ENCODE results near the gene SMIM44.
A peak's percentile ranks its signal among the peaks of the same experiment; 100 is the strongest.

Gene SMIM44

DNA sequence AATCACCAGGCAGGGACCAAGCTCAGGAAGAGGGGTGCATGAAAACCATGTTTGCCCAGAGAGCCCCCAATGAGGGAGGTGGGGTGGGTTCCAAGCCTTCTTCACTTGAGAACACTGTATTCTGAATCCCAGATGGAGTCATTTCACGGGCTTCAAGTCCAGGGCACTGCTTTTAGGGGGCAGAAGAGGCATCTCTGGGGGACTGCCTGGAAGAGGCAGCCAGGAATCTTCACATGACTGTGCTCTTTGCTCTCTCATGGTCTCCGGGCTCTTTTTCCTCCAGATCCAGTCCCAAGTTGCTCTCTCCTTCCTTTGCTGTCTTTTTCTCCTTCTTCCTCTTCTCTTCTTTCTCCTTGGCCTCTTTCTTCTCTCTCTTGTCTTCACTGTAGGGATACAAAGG lies 8.6 kb downstream of the SMIM44 start:
- H3K9me3 ChIP-seq (ENCODE audit: insufficient read depth, low read length) = no peaks in the 10 kb centered on the region
- no peak overlapping the region for H3K9ac ChIP-seq (ENCODE audit: insufficient read length, low read depth)
- H3K4me3 ChIP-seq (ENCODE audit: insufficient read length, low read depth) = no peak overlapping the region
- peaks cover 27% of the 10 kb centered on the region for H3K27me3 ChIP-seq (ENCODE audit: insufficient read depth, insufficient read length)
- H3K36me3 ChIP-seq (ENCODE audit: insufficient read depth, insufficient read length, low read length) = no peaks in the 10 kb centered on the region
- DNase-seq (ENCODE audit: low read depth, low spot score) = no peak
- peaks cover 9% of the 10 kb centered on the region for H3K4me1 ChIP-seq (ENCODE audit: insufficient read depth, insufficient read length)
- TF ChIP-seq YY1 (IDR thresholded peaks at IDR 0.05; ENCODE audit: insufficient read depth, insufficient read length) (no peak), SUZ12 (IDR thresholded peaks at IDR 0.05; ENCODE audit: extremely low read depth, insufficient read depth, insufficient read length) (no peak)

DNA sequence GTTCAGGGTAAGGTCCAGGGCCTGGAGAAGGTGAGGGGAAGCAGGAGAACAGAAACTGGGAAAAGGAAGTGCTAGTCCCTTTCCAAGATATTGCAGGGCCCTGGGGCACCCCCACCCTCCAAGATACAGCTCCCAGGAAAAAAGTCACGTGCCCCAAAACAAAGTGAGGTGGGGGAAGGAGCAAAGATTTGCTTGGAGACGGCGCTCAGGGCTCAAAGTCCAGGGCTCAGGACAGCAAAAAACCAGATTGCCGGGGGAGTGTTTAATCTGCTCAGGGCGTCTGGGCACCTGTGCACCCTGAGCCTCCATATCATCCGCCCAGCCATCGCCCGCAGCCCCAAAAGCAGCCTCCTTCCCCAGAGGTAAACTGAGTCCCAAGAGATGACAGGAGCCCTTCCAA lies 9.2 kb downstream of the SMIM44 start:
- Histone ChIP-seq H3K4me1 (ENCODE audit: insufficient read depth, insufficient read length) (peaks cover 9% of the 10 kb centered on the region), H3K9me3 (ENCODE audit: insufficient read depth, low read length) (no peaks in the 10 kb centered on the region), H3K9ac (ENCODE audit: insufficient read length, low read depth) (no peak overlapping the region), H3K36me3 (ENCODE audit: insufficient read depth, insufficient read length, low read length) (no peaks in the 10 kb centered on the region), H3K27me3 (ENCODE audit: insufficient read depth, insufficient read length) (peaks cover 27% of the 10 kb centered on the region), H3K4me3 (ENCODE audit: insufficient read length, low read depth) (no peak overlapping the region)
- DNase-seq (ENCODE audit: low read depth, low spot score) = no peak
- TF ChIP-seq SUZ12 (IDR thresholded peaks at IDR 0.05; ENCODE audit: extremely low read depth, insufficient read depth, insufficient read length) = no peak
- no peak for TF ChIP-seq YY1 (IDR thresholded peaks at IDR 0.05; ENCODE audit: insufficient read depth, insufficient read length)
- no peak for TF ChIP-seq ZNF274 (IDR thresholded peaks at IDR 0.05; ENCODE audit: low read depth, low read length)

DNA sequence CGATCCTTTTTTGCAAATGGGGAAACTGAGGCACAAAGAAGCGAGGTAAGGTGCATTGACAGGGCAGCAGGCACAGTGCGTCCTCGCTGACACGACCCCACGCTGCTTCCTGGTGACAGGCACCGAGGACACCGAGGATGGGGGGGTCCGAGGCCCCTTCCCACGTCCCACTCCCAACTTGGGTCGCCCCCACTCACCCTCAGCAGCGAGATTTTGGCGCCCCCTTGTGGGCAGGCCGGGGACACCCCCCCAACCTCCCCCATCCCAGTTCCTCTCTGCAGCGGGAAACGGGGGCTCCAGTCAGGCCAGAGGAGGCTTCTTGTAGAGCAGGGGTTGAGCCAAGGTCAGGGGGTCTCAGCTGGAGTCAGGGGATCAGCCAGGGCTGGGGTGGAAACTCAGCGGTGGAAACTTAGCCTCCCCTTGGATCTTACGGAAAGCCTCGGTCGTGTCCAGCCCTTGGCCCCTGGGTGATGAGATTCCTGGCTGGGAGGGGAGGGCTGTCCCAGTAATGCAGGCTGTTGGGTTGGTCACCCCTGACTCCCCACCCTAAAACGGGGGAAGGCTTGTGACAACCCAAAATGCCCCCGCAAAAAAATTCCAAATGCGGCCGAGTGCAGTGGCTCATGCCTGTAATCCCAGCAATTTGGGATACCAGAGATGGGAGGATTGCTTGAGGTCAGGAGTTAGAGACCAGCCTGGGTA lies 11.1 kb downstream of the SMIM44 start:
- no peak overlapping the region for H3K4me3 ChIP-seq (ENCODE audit: insufficient read length, low read depth)
- TF ChIP-seq YY1 (IDR thresholded peaks at IDR 0.05; ENCODE audit: insufficient read depth, insufficient read length) (no peak), SUZ12 (IDR thresholded peaks at IDR 0.05; ENCODE audit: extremely low read depth, insufficient read depth, insufficient read length) (no peak), ZNF274 (IDR thresholded peaks at IDR 0.05; ENCODE audit: low read depth, low read length) (no peak)
- H3K9me3 ChIP-seq (ENCODE audit: insufficient read depth, low read length) = peaks cover 12% of the 10 kb centered on the region; the same call in 1 of the 2 replicates
- no peaks in the 10 kb centered on the region for H3K36me3 ChIP-seq (ENCODE audit: insufficient read depth, insufficient read length, low read length)
- peak overlapping the region; percentile 63 for H3K9ac ChIP-seq (ENCODE audit: insufficient read length, low read depth)
- H3K4me1 ChIP-seq (ENCODE audit: insufficient read depth, insufficient read length) = peaks cover 9% of the 10 kb centered on the region
- peaks cover 24% of the 10 kb centered on the region for H3K27me3 ChIP-seq (ENCODE audit: insufficient read depth, insufficient read length)
- DNase-seq (ENCODE audit: low read depth, low spot score) = no peak

DNA sequence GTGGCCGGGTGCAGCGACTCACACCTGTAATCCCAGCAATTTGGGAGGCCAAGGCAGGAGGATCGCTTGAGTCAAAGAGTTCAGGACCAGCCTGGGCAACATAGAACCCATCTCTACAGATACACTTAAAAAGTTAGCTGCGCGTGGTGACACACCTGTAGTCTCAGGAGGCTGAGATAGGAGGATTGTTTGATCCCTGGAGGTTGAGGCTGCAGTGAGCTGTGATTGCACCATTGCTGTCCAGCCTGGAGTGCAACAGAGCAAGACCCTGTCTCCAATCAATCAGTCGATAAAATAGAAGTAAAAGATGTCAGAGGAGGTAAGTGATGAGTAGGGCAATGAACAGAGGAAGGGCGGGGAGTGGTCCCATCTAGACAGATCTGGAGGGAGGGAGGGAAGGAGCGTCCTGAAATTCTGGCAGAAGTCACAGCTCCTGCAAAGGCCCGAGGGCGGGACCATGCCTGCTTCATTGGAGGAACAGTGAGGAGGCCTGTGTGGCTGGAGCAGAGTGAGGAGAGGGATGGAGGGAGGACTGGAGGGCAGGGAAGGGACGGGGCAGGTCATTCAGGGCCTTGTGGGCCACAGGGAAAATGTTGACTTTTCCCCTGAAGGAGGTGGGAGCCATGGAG lies 12.6 kb downstream of the SMIM44 start:
- TF ChIP-seq SUZ12 (IDR thresholded peaks at IDR 0.05; ENCODE audit: extremely low read depth, insufficient read depth, insufficient read length) (no peak), ZNF274 (IDR thresholded peaks at IDR 0.05; ENCODE audit: low read depth, low read length) (no peak), YY1 (IDR thresholded peaks at IDR 0.05; ENCODE audit: insufficient read depth, insufficient read length) (no peak)
- DNase-seq (ENCODE audit: low read depth, low spot score) = no peak
- H3K9ac ChIP-seq (ENCODE audit: insufficient read length, low read depth) = no peak overlapping the region
- H3K4me3 ChIP-seq (ENCODE audit: insufficient read length, low read depth) = no peak overlapping the region
- H3K4me1 ChIP-seq (ENCODE audit: insufficient read depth, insufficient read length) = peaks cover 10% of the 10 kb centered on the region
- peaks cover 14% of the 10 kb centered on the region for H3K27me3 ChIP-seq (ENCODE audit: insufficient read depth, insufficient read length)
- no peaks in the 10 kb centered on the region for H3K36me3 ChIP-seq (ENCODE audit: insufficient read depth, insufficient read length, low read length)
- H3K9me3 ChIP-seq (ENCODE audit: insufficient read depth, low read length) = peaks cover 13% of the 10 kb centered on the region; the same call in 1 of the 2 replicates

DNA sequence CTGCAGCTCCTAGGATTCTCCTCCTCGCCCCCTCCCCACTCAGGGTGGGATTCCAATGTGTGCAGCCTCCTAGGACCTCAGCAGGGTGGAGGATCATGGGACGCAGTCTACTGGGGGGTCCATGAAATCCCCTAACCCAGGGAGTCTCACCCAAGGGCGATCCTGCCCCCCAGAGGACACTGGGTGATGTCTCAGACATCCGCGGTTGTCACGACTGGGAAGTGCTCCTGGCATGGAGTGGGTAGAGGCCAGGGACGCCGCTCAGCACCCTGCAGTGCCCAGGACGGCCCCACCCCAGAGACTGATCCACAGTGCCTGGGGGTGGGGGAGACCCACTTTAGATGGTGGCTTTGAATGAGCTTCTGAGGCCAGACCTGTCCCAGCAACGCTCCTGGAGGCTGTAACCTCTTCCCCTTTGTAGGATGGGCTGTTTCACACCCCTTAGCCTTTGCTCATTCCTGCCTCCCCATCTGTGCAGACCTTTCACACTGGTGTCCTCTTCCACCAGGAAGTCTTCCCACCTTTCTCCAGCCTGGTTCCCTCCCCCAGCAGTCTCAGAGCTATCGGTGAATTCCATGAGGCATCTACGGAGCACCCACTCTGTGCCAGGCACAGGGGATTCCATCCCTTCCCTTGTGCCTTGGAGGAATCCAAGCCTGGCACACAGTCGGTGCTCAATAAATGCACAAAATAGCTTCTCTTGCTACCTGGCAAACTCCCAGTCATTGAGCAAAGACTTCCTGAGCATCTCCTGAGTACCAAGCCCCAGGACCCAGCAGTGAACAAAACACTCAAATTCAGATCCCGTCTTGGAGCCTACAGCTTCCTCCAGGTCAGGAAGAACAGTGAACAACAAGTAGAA lies 13.4 kb downstream of the SMIM44 start:
- DNase-seq (ENCODE audit: low read depth, low spot score) = no peak
- Histone ChIP-seq H3K27me3 (ENCODE audit: insufficient read depth, insufficient read length) (peaks cover 6% of the 10 kb centered on the region), H3K9me3 (ENCODE audit: insufficient read depth, low read length) (peaks cover 13% of the 10 kb centered on the region; the same call in 1 of the 2 replicates), H3K4me1 (ENCODE audit: insufficient read depth, insufficient read length) (peaks cover 13% of the 10 kb centered on the region), H3K36me3 (ENCODE audit: insufficient read depth, insufficient read length, low read length) (no peaks in the 10 kb centered on the region), H3K9ac (ENCODE audit: insufficient read length, low read depth) (no peak overlapping the region), H3K4me3 (ENCODE audit: insufficient read length, low read depth) (no peak overlapping the region)
- TF ChIP-seq YY1 (IDR thresholded peaks at IDR 0.05; ENCODE audit: insufficient read depth, insufficient read length) = no peak
- no peak for TF ChIP-seq ZNF274 (IDR thresholded peaks at IDR 0.05; ENCODE audit: low read depth, low read length)
- no peak for TF ChIP-seq SUZ12 (IDR thresholded peaks at IDR 0.05; ENCODE audit: extremely low read depth, insufficient read depth, insufficient read length)

DNA sequence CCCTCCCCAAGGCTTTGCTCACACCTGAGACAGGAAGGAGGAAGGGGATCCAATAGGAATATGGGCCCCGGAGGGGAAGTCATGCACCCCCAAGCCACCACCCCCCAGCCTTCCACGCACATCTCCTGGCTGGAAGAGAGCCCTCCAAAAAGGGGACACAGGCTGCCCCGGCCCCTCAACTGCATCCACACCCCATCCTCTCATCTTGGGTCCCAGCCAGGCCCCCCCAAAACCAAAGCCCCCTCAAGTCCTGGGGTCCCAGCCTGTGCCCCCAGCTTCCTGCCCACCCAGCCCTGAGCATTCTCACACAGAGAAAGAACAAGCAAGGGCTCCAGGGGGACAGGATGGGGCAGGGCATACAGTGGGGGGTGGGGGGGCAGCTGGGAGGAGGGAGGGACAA lies 15.0 kb downstream of the SMIM44 start:
- Histone ChIP-seq H3K27me3 (ENCODE audit: insufficient read depth, insufficient read length) (no peaks in the 10 kb centered on the region), H3K4me1 (ENCODE audit: insufficient read depth, insufficient read length) (peaks cover 13% of the 10 kb centered on the region), H3K4me3 (ENCODE audit: insufficient read length, low read depth) (no peak overlapping the region), H3K9me3 (ENCODE audit: insufficient read depth, low read length) (peaks cover 13% of the 10 kb centered on the region; the same call in 1 of the 2 replicates), H3K36me3 (ENCODE audit: insufficient read depth, insufficient read length, low read length) (no peaks in the 10 kb centered on the region), H3K9ac (ENCODE audit: insufficient read length, low read depth) (no peak overlapping the region)
- no peak for TF ChIP-seq YY1 (IDR thresholded peaks at IDR 0.05; ENCODE audit: insufficient read depth, insufficient read length)
- no peak for TF ChIP-seq SUZ12 (IDR thresholded peaks at IDR 0.05; ENCODE audit: extremely low read depth, insufficient read depth, insufficient read length)
- TF ChIP-seq ZNF274 (IDR thresholded peaks at IDR 0.05; ENCODE audit: low read depth, low read length) = no peak
- DNase-seq (ENCODE audit: low read depth, low spot score) = no peak
